K562 (cell line): ENCODE data around the gene TEX48. TPM values are rescaled to one million over a fixed set of nuclear protein-coding genes. Genes with fewer than 3 reads are reported as not detected.

ENCODE experiments used
- polyA plus RNA-seq, 8 experiments: library from polyadenylated mRNA; depleted of rRNA in 4 of 8; stranded (reverse) in 5 of 8; unstranded in 3 of 8; fragments of >200 nt; fragmentation: Nextera tagmentation in 2 of 8; fragmentation: Illumina TruSeq in 1 of 8; extraction: Ambion mirVana in 2 of 8; extraction: Trizol in 1 of 8; gene quantifications; 2 replicates each; pipeline versions ENCODE4 v1.2.1 to v1.2.3, GENCODE V29; 2011 to 2014; ENCODE audit warnings: inconsistent platforms in 1 of 8, missing spikeins in 1 of 8
- total RNA-seq, 7 experiments: library from RNA; depleted of rRNA in 6 of 7; stranded (reverse); fragments of >200 nt in 6 of 7; fragmentation: Illumina TruSeq in 2 of 7; extraction: Trizol in 2 of 7; gene quantifications; 2 replicates each; pipeline versions ENCODE4 v1.2.1 to v1.2.3, GENCODE V29; 2011 to 2021; ENCODE audit warnings: low replicate concordance in 1 of 7

The TEX48 gene
- total and polyA plus RNA-seq, 9 of the 15 experiments (the other 6 are each of a cell fraction or from before 2014, with no cell fraction given) = not detected

Other genes starting within 250 kb of the TEX48 start
- 9.0 and 10.1 TPM in 2 replicates for gene WHRN, start 176.7 kb downstream of the TEX48 start, total RNA-seq (2014; rRNA removed)
- gene WHRN, start 176.7 kb downstream of the TEX48 start, total RNA-seq (2014; rRNA removed; fragmentation: Illumina TruSeq; extraction: Trizol) = 1.1 and 2.0 TPM in 2 replicates
- 3.0 and 3.5 TPM in 2 replicates for gene WHRN, start 176.7 kb downstream of the TEX48 start, total RNA-seq (2015; rRNA removed; fragmentation: Illumina TruSeq; extraction: Trizol)
- 14.1 and 17.1 TPM in 2 replicates for gene WHRN, start 176.7 kb downstream of the TEX48 start, total RNA-seq (2021)
- gene WHRN, start 176.7 kb downstream of the TEX48 start, polyA plus RNA-seq (2011; rRNA removed) = 3.0 and 5.3 TPM in 2 replicates
- gene WHRN, start 176.7 kb downstream of the TEX48 start, polyA plus RNA-seq (2014; fragmentation: Illumina TruSeq; extraction: Trizol) = 5.1 and 6.2 TPM in 2 replicates
- gene WHRN, start 176.7 kb downstream of the TEX48 start, polyA plus RNA-seq (2014; fragmentation: Nextera tagmentation; extraction: Ambion mirVana) = under 1 TPM; 0.31 TPM
- gene WHRN, start 176.7 kb downstream of the TEX48 start, polyA plus RNA-seq (2014; rRNA removed) = 10.4 and 10.5 TPM in 2 replicates
- gene ATP6V1G1, start 94.4 kb downstream of the TEX48 start, total RNA-seq (2014; rRNA removed) = 153 and 194 TPM in 2 replicates
- gene ATP6V1G1, start 94.4 kb downstream of the TEX48 start, total RNA-seq (2014; rRNA removed; fragmentation: Illumina TruSeq; extraction: Trizol) = 136 and 150 TPM in 2 replicates
- 151 and 163 TPM in 2 replicates for gene ATP6V1G1, start 94.4 kb downstream of the TEX48 start, total RNA-seq (2015; rRNA removed; fragmentation: Illumina TruSeq; extraction: Trizol)
- 88.4 and 89.9 TPM in 2 replicates for gene ATP6V1G1, start 94.4 kb downstream of the TEX48 start, total RNA-seq (2021)
- 132 and 162 TPM in 2 replicates for gene ATP6V1G1, start 94.4 kb downstream of the TEX48 start, polyA plus RNA-seq (2011; rRNA removed)
- gene ATP6V1G1, start 94.4 kb downstream of the TEX48 start, polyA plus RNA-seq (2014; fragmentation: Illumina TruSeq; extraction: Trizol) = 168 and 193 TPM in 2 replicates
- 100 to 1,000 TPM; 396 to 492 TPM for gene ATP6V1G1, start 94.4 kb downstream of the TEX48 start, polyA plus RNA-seq (2014; fragmentation: Nextera tagmentation; extraction: Ambion mirVana)
- 178 and 199 TPM in 2 replicates for gene ATP6V1G1, start 94.4 kb downstream of the TEX48 start, polyA plus RNA-seq (2014; rRNA removed)
- 9.1 and 11.5 TPM in 2 replicates for gene TMEM268, start 70.9 kb downstream of the TEX48 start, total RNA-seq (2014; rRNA removed)
- gene TMEM268, start 70.9 kb downstream of the TEX48 start, total RNA-seq (2014; rRNA removed; fragmentation: Illumina TruSeq; extraction: Trizol) = 10.0 and 10.8 TPM in 2 replicates
- gene TMEM268, start 70.9 kb downstream of the TEX48 start, total RNA-seq (2015; rRNA removed; fragmentation: Illumina TruSeq; extraction: Trizol) = 7.1 and 8.6 TPM in 2 replicates
- gene TMEM268, start 70.9 kb downstream of the TEX48 start, total RNA-seq (2021) = 14.8 and 17.3 TPM in 2 replicates
- gene TMEM268, start 70.9 kb downstream of the TEX48 start, polyA plus RNA-seq (2011; rRNA removed) = 19.3 and 19.4 TPM in 2 replicates
- 19.4 and 19.6 TPM in 2 replicates for gene TMEM268, start 70.9 kb downstream of the TEX48 start, polyA plus RNA-seq (2014; fragmentation: Illumina TruSeq; extraction: Trizol)
- gene TMEM268, start 70.9 kb downstream of the TEX48 start, polyA plus RNA-seq (2014; fragmentation: Nextera tagmentation; extraction: Ambion mirVana) = 1 to 10 TPM; 2.6 to 2.7 TPM
- gene TMEM268, start 70.9 kb downstream of the TEX48 start, polyA plus RNA-seq (2014; rRNA removed) = 8.4 and 10.5 TPM in 2 replicates
- not detected in 2 replicates for gene TEX53, start 24.4 kb downstream of the TEX48 start, total RNA-seq (2014; rRNA removed)
- gene TEX53, start 24.4 kb downstream of the TEX48 start, total RNA-seq (2014; rRNA removed; fragmentation: Illumina TruSeq; extraction: Trizol) = not detected in 2 replicates
- gene TEX53, start 24.4 kb downstream of the TEX48 start, total RNA-seq (2015; rRNA removed; fragmentation: Illumina TruSeq; extraction: Trizol) = not detected in 2 replicates
- gene TEX53, start 24.4 kb downstream of the TEX48 start, total RNA-seq (2021) = not detected in 2 replicates
- not detected in 2 replicates for gene TEX53, start 24.4 kb downstream of the TEX48 start, polyA plus RNA-seq (2011; rRNA removed)
- gene TEX53, start 24.4 kb downstream of the TEX48 start, polyA plus RNA-seq (2014; fragmentation: Illumina TruSeq; extraction: Trizol) = not detected in 2 replicates
- gene TEX53, start 24.4 kb downstream of the TEX48 start, polyA plus RNA-seq (2014; fragmentation: Nextera tagmentation; extraction: Ambion mirVana) = not detected
- not detected in 2 replicates for gene TEX53, start 24.4 kb downstream of the TEX48 start, polyA plus RNA-seq (2014; rRNA removed)
- not detected in 2 replicates for gene TNFSF15, start 123.8 kb upstream of the TEX48 start, total RNA-seq (2014; rRNA removed)
- gene TNFSF15, start 123.8 kb upstream of the TEX48 start, total RNA-seq (2014; rRNA removed; fragmentation: Illumina TruSeq; extraction: Trizol) = not detected in 2 replicates
- gene TNFSF15, start 123.8 kb upstream of the TEX48 start, total RNA-seq (2015; rRNA removed; fragmentation: Illumina TruSeq; extraction: Trizol) = not detected in 2 replicates
- gene TNFSF15, start 123.8 kb upstream of the TEX48 start, total RNA-seq (2021) = not detected in 2 replicates
- gene TNFSF15, start 123.8 kb upstream of the TEX48 start, polyA plus RNA-seq (2011; rRNA removed) = not detected in 2 replicates
- gene TNFSF15, start 123.8 kb upstream of the TEX48 start, polyA plus RNA-seq (2014; fragmentation: Illumina TruSeq; extraction: Trizol) = not detected in 2 replicates
- gene TNFSF15, start 123.8 kb upstream of the TEX48 start, polyA plus RNA-seq (2014; fragmentation: Nextera tagmentation; extraction: Ambion mirVana) = not detected
- not detected in 2 replicates for gene TNFSF15, start 123.8 kb upstream of the TEX48 start, polyA plus RNA-seq (2014; rRNA removed)
- not detected in 2 replicates for gene TNFSF8, start 248.4 kb upstream of the TEX48 start, total RNA-seq (2014; rRNA removed)
- not detected in 2 replicates for gene TNFSF8, start 248.4 kb upstream of the TEX48 start, total RNA-seq (2014; rRNA removed; fragmentation: Illumina TruSeq; extraction: Trizol)
- gene TNFSF8, start 248.4 kb upstream of the TEX48 start, total RNA-seq (2015; rRNA removed; fragmentation: Illumina TruSeq; extraction: Trizol) = not detected in 2 replicates
- gene TNFSF8, start 248.4 kb upstream of the TEX48 start, total RNA-seq (2021) = 0.09 and 0.29 TPM in 2 replicates
- gene TNFSF8, start 248.4 kb upstream of the TEX48 start, polyA plus RNA-seq (2011; rRNA removed) = not detected in 2 replicates
- gene TNFSF8, start 248.4 kb upstream of the TEX48 start, polyA plus RNA-seq (2014; fragmentation: Illumina TruSeq; extraction: Trizol) = not detected in 2 replicates
- gene TNFSF8, start 248.4 kb upstream of the TEX48 start, polyA plus RNA-seq (2014; fragmentation: Nextera tagmentation; extraction: Ambion mirVana) = not detected
- gene TNFSF8, start 248.4 kb upstream of the TEX48 start, polyA plus RNA-seq (2014; rRNA removed) = not detected in 2 replicates